Trophoblast cell (in vitro differentiated cells and primary cell): Measurements from ENCODE around the gene MMP15.

Experiments
- DNase-seq, 2 donors: peaks; one replicate each; pipeline ENCODE4 v3.0.0-alpha.2; 2016
- H2AFZ ChIP-seq: 2 replicates; pipeline ENCODE4 v1.6.1; 2013; ENCODE audit warnings: low read length, moderate library complexity, mild to moderate bottlenecking; ENCODE audit not compliant: insufficient read depth, poor library complexity
- H2AK5ac ChIP-seq: 2 replicates; pipeline ENCODE4 v1.6.1; 2013; ENCODE audit warnings: mild to moderate bottlenecking, low read length
- H2BK120ac ChIP-seq: 2 replicates; pipeline ENCODE4 v1.6.1; 2013; ENCODE audit warnings: low read length, mild to moderate bottlenecking, moderate library complexity; ENCODE audit not compliant: insufficient read depth, poor library complexity
- H2BK12ac ChIP-seq: 2 replicates; pipeline ENCODE4 v1.6.1; 2013; ENCODE audit warnings: mild to moderate bottlenecking, low read length, moderate library complexity
- H2BK5ac ChIP-seq: 2 replicates; pipeline ENCODE4 v1.6.1; 2013; ENCODE audit warnings: low read length, low read depth, moderate library complexity, mild to moderate bottlenecking; ENCODE audit not compliant: poor library complexity
- H3K14ac ChIP-seq: 2 replicates; pipeline ENCODE4 v1.6.1; 2013; ENCODE audit warnings: mild to moderate bottlenecking, low read length
- H3K18ac ChIP-seq: 2 replicates; pipeline ENCODE4 v1.6.1; 2013; ENCODE audit warnings: mild to moderate bottlenecking, low read length
- H3K23ac ChIP-seq: 2 replicates; pipeline ENCODE4 v1.6.1; 2013; ENCODE audit warnings: low read length
- H3K27ac ChIP-seq: 2 replicates; pipeline ENCODE4 v1.5.1; 2013; ENCODE audit warnings: low read depth, mild to moderate bottlenecking, inconsistent platforms, low read length, moderate library complexity
- H3K27me3 ChIP-seq: 2 replicates; pipeline ENCODE4 v1.6.1; 2013; ENCODE audit warnings: inconsistent platforms, mild to moderate bottlenecking, low read length, moderate library complexity; ENCODE audit not compliant: insufficient read depth
- H3K36me3 ChIP-seq, 2 experiments: 1 replicate in 1 of 2; 2 replicates in 1 of 2; pipeline ENCODE4 v1.6.1; 2013; ENCODE audit warnings: low read length in 2 of 2, mild to moderate bottlenecking in 2 of 2, moderate library complexity in 1 of 2; ENCODE audit not compliant: insufficient read depth in 2 of 2, control insufficient read depth in 1 of 2
- H3K4ac ChIP-seq: 2 replicates; pipeline ENCODE4 v1.6.1; 2013; ENCODE audit warnings: low read depth, mild to moderate bottlenecking, low read length, moderate library complexity
- H3K4me1 ChIP-seq, 2 experiments: 1 replicate in 1 of 2; 2 replicates in 1 of 2; pipeline ENCODE4 v1.6.1; 2013; ENCODE audit warnings: low read length in 2 of 2, mild to moderate bottlenecking in 2 of 2, moderate library complexity in 1 of 2; ENCODE audit not compliant: insufficient read depth in 2 of 2, control insufficient read depth in 1 of 2
- H3K4me2 ChIP-seq: 2 replicates; pipeline ENCODE4 v1.6.1; 2013; ENCODE audit warnings: inconsistent platforms, mild to moderate bottlenecking, low read length, moderate library complexity
- H3K4me3 ChIP-seq: 2 replicates; pipeline ENCODE4 v1.5.1; 2013; ENCODE audit warnings: mild to moderate bottlenecking, low read depth, low read length, inconsistent platforms
- H3K79me1 ChIP-seq: one replicate; pipeline ENCODE4 v1.6.1; 2013; ENCODE audit warnings: low read length
- H3K79me2 ChIP-seq: 2 replicates; pipeline ENCODE4 v1.6.1; 2013; ENCODE audit warnings: low read length, mild to moderate bottlenecking; ENCODE audit not compliant: control insufficient read depth, insufficient read depth, poor library complexity
- H3K9ac ChIP-seq: 2 replicates; pipeline ENCODE4 v1.6.1; 2013; ENCODE audit warnings: mild to moderate bottlenecking, low read length
- H3K9me3 ChIP-seq: 2 replicates; pipeline ENCODE4 v1.6.1; 2013; ENCODE audit warnings: low read depth, mild to moderate bottlenecking, control low read depth, inconsistent platforms, low read length; ENCODE audit not compliant: insufficient read depth
- H4K12ac ChIP-seq: 2 replicates; pipeline ENCODE4 v1.6.1; 2013; ENCODE audit warnings: low read depth, mild to moderate bottlenecking, low read length, moderate library complexity
- H4K8ac ChIP-seq: 2 replicates; pipeline ENCODE4 v1.6.1; 2013; ENCODE audit warnings: low read depth, mild to moderate bottlenecking, low read length, moderate library complexity
- H4K91ac ChIP-seq: one replicate; pipeline ENCODE4 v1.6.1; 2013; ENCODE audit warnings: low read depth, mild to moderate bottlenecking, low read length, moderate library complexity
- WGBS: extraction: QIAGEN DNeasy Blood & Tissue Kit; methylation state at CpG from one replicate; pipeline ENCODE4 v1.1.7; 2013; ENCODE audit warnings: missing lambda C conversion rate; ENCODE audit not compliant: insufficient read length, insufficient coverage; ENCODE audit errors: extremely low coverage; 5-methylcytosine and 5-hydroxymethylcytosine counted together

MMP15 gene

DNA sequence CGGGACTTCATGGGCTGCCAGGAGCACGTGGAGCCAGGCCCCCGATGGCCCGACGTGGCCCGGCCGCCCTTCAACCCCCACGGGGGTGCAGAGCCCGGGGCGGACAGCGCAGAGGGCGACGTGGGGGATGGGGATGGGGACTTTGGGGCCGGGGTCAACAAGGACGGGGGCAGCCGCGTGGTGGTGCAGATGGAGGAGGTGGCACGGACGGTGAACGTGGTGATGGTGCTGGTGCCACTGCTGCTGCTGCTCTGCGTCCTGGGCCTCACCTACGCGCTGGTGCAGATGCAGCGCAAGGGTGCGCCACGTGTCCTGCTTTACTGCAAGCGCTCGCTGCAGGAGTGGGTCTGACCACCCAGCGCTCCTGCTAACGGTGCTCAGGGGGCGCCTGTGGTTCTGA, 19.5 kb downstream of the MMP15 start:
- Histone ChIP-seq H3K4me2 (no peak overlapping the region), H3K27ac (no peak overlapping the region), H3K14ac (no peak overlapping the region), H3K4ac (no peak overlapping the region), H2BK12ac (no peak overlapping the region), H4K91ac (no peak overlapping the region), H2AFZ (no peak overlapping the region), H3K27me3 (no peaks in the 10 kb centered on the region), H3K23ac (no peak overlapping the region), H3K79me2 (no peaks in the 10 kb centered on the region), H2BK5ac (no peak overlapping the region), H3K9me3 (peaks cover 2% of the 10 kb centered on the region), H4K8ac (no peak overlapping the region), H3K4me1 (peaks cover 14 to 16% of the 10 kb centered on the region in 2 experiments), H3K18ac (no peak overlapping the region), H2AK5ac (no peak overlapping the region), H3K79me1 (peaks cover 3% of the 10 kb centered on the region), H3K4me3 (no peak overlapping the region), H4K12ac (no peak overlapping the region), H3K9ac (no peak overlapping the region), H3K36me3 (peaks cover 34 to 44% of the 10 kb centered on the region in 2 experiments), H2BK120ac (no peak overlapping the region)
- WGBS: no CpG with 5 or more reads among the region's 31 CpGs
- no peak for DNase-seq

DNA sequence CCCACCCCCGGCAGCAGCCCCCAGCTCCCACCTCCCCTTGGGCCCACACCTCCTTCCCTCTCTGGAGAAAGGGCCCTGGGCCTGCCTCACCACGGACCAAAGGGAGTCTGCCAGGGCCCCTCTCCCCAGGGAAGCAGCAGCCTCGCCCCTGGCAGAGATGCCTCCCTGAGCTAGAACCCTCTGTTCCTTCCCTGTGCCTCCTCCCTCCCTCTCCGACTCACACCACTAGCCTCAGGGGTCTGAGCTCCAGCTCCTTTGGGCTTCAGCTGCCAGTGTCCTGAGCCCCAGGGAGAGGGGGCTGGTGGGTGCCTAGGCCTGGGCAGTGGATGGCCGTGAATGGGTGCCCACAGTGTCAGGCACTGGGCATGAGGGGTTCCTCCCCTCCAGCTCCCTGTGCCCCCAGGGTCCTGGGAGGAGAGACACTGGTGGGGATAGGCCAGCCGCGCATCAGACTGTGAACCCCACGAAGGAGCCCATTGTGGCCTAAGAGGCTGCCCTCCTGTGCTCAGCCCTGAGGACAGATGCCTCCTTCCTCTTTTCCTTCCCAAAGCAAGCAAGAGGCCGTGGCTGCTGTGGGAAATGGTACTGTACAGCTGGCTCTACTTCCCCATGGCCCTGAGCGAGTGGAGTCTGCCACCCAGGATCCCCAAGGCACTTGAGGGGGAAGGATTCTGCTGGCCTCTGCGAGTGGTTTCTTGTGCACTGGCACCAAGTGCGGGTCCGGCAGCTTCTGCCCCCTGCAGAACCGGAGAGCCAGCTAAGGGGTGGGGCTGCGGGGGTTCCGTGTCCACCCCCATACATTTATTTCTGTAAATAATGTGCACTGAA, 20.7 kb downstream of the MMP15 start:
- Histone ChIP-seq H3K4me3 (no peak overlapping the region), H3K79me1 (peaks cover 3% of the 10 kb centered on the region), H3K27ac (no peak overlapping the region), H3K18ac (no peak overlapping the region), H2AFZ (no peak overlapping the region), H3K4me2 (no peak overlapping the region), H3K79me2 (no peaks in the 10 kb centered on the region), H3K4ac (no peak overlapping the region), H4K12ac (no peak overlapping the region), H4K91ac (no peak overlapping the region), H3K9me3 (no peaks in the 10 kb centered on the region), H2AK5ac (no peak overlapping the region), H3K9ac (no peak overlapping the region), H2BK120ac (no peak overlapping the region), H3K27me3 (no peaks in the 10 kb centered on the region), H3K14ac (no peak overlapping the region), H4K8ac (no peak overlapping the region), H2BK5ac (no peak overlapping the region), H3K4me1 (peaks cover 14 to 16% of the 10 kb centered on the region in 2 experiments), H3K23ac (no peak overlapping the region), H2BK12ac (no peak overlapping the region), H3K36me3 (peaks cover 24 to 34% of the 10 kb centered on the region in 2 experiments)
- WGBS: no CpG with 5 or more reads among the region's 16 CpGs
- no peak for DNase-seq

DNA sequence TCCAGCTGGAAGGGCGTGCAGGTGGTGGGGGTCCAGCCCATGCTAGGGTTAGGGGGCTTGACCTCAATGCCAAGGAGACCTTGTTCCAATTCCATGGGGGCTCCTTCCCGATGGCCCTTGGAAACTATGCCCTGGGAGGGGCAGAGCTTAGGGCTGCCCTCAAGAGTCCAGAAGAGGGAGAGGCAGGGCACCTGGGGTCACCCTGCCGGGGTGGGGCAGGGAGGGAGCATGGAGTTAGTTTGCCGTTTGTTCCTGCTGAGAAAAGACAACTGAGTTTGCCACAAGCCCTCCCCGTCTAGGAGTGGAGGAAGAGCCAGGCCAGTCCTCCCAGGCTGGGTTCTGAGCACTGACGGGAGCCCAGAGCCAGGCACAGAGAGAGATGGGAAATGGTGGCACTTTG, 21.4 kb downstream of the MMP15 start:
- Histone ChIP-seq H4K12ac (no peak overlapping the region), H3K4ac (no peak overlapping the region), H3K23ac (no peak overlapping the region), H3K4me1 (peaks cover 14 to 16% of the 10 kb centered on the region in 2 experiments), H3K36me3 (peaks cover 18 to 29% of the 10 kb centered on the region in 2 experiments), H3K27ac (no peak overlapping the region), H2AFZ (no peak overlapping the region), H3K18ac (no peak overlapping the region), H4K91ac (peak overlapping the region; percentile 75), H2BK5ac (no peak overlapping the region), H3K9me3 (no peaks in the 10 kb centered on the region), H2AK5ac (no peak overlapping the region), H3K14ac (no peak overlapping the region), H2BK120ac (no peak overlapping the region), H3K9ac (no peak overlapping the region), H3K4me3 (no peak overlapping the region), H4K8ac (peak overlapping the region; percentile 78), H3K27me3 (no peaks in the 10 kb centered on the region), H3K79me2 (no peaks in the 10 kb centered on the region), H3K4me2 (no peak overlapping the region), H2BK12ac (no peak overlapping the region), H3K79me1 (peaks cover 3% of the 10 kb centered on the region)
- no peak for DNase-seq
- WGBS: no CpG with 5 or more reads among the region's 6 CpGs

DNA sequence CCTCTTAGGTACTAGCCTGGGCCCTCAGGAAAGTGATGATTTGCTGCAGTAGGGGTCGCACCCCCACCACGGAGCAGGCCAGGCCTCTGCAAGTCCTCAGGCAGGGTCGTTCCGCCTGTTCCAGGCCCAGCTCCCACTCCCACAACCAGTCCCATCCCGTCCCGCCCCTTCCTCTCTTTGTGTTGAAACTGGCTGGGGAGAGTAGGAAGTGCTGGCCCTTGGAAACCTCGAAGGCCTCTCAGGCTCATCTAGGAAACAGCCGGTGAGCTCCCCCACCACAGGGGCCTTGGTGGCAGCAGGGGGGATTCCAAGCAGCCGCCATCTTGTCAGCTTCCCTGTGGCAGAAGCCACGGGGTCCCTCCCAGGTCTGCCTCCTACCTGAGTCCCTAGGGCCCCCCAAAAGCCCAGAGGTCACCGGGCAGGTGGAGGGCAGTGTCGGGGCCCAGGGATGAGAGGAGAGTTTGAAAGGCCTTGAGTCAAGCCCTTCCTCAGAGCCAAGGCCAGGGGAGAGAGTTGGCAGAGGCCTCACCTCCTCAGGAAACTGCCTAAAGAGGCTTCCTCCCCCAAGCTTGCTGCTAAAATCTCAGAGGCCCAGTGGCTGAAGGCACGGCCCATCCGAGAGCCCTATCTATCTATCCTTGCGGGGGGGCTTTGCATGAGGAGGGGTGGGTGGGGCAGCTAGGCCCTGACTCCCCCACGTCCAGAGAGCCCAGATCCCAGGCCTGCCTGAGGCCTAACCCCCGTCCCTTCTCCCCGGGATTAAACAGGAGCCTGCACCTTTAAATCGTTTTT, 22.2 kb downstream of the MMP15 start:
- no peak overlapping the region for H3K9ac ChIP-seq
- peak overlapping the region; percentile 29 for H4K12ac ChIP-seq
- H2AK5ac ChIP-seq: no peak overlapping the region
- peaks cover 11 to 21% of the 10 kb centered on the region in 2 experiments for H3K36me3 ChIP-seq
- H3K23ac ChIP-seq: no peak overlapping the region
- H3K14ac ChIP-seq: peak overlapping the region; percentile 50
- no peak overlapping the region for H3K4me2 ChIP-seq
- no peak overlapping the region for H3K27ac ChIP-seq
- peak overlapping the region; percentile 78 for H4K8ac ChIP-seq
- H3K9me3 ChIP-seq: no peaks in the 10 kb centered on the region
- no peak overlapping the region for H2BK12ac ChIP-seq
- no peak overlapping the region for H3K4ac ChIP-seq
- no CpG with 5 or more reads among the region's 19 CpGs for WGBS
- no peak for DNase-seq
- H3K27me3 ChIP-seq: no peaks in the 10 kb centered on the region
- peaks cover 3% of the 10 kb centered on the region for H3K79me1 ChIP-seq
- H3K4me1 ChIP-seq: peaks cover 14 to 16% of the 10 kb centered on the region in 2 experiments
- no peak overlapping the region for H2BK5ac ChIP-seq
- H3K79me2 ChIP-seq: no peaks in the 10 kb centered on the region
- H4K91ac ChIP-seq: peak overlapping the region; percentile 75
- H2BK120ac ChIP-seq: no peak overlapping the region
- H3K4me3 ChIP-seq: no peak overlapping the region
- no peak overlapping the region for H2AFZ ChIP-seq
- H3K18ac ChIP-seq: no peak overlapping the region
